ENCODE data around the gene CCDC13. TPM values are rescaled to one million over a fixed set of nuclear protein-coding genes. Genes with fewer than 3 reads are reported as not detected.
A peak's percentile ranks its signal among the peaks of the same experiment; 100 is the strongest.

CCDC13 gene
- total and polyA plus RNA-seq, 2 of the 13 experiments (the other 11 are each of a cell fraction or from before 2014, with no cell fraction given), result 0.22 to 0.51 TPM

- Histone ChIP-seq H3K4me2 (ENCODE audit: low read depth, low read length) (peak overlapping the region; percentile 92), H3K9ac (ENCODE audit: insufficient read depth, low read depth, low read length) (peak overlapping the region; percentile 97), H4K20me1 (ENCODE audit: insufficient read depth, low read length) (0 out of 2 replicates have a peak, but pooled peaks cover 3% of the 10 kb centered on the region), H3K9me3 (ENCODE audit: low read length) (no peaks in the 10 kb centered on the region), H3K27me3 (ENCODE audit: control insufficient read depth in 1 of 2, insufficient read depth in 2 of 2, low read length in 2 of 2) (no peaks in the 10 kb centered on the region; a peak in 1 of 5 replicates), H3K27ac (ENCODE audit: extremely low read length, insufficient read depth, low read length) (peak overlapping the region; percentile 93), H3K4me3 (replicated peaks in 1 of 3; ENCODE audit: insufficient read depth in 1 of 3, low read depth in 2 of 3, low read length in 3 of 3) (peak overlapping the region; percentile 87 to 98 (median 92)), H3K36me3 (replicated peaks in 1 of 2; ENCODE audit: control insufficient read depth in 1 of 2, insufficient read depth in 2 of 2, low read length in 2 of 2) (peaks cover 0 to 10% of the 10 kb centered on the region in 2 experiments; a peak in 1 of 5 replicates), H3K79me2 (ENCODE audit: insufficient read depth, low read length) (peaks cover 48% of the 10 kb centered on the region), H2AFZ (ENCODE audit: low read length) (no peak overlapping the region), H3K4me1 (ENCODE audit: insufficient read depth, low read length) (peaks cover 66% of the 10 kb centered on the region)
- FAIRE-seq (no peak), DNase-seq (ENCODE audit: low spot score) (no peak), ATAC-seq (no peak)
- ChIA-PET CTCF (ENCODE audit: low intra/inter-chr PET ratio, low total read pairs) (no interaction called here), POLR2A (interaction anchor here (0.6 to 5.0 kb wide), 17 partner anchors 8 to 213 kb away, joined by 3 to 105 read pairs (median 8); partner anchors contain the start of genes NKTR and SS18L2)
- TF ChIP-seq, protein P1, sequence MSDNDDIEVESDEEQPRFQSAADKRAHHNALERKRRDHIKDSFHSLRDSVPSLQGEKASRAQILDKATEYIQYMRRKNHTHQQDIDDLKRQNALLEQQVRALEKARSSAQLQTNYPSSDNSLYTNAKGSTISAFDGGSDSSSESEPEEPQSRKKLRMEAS (IDR thresholded peaks at IDR 0.05), result peak; percentile 7; the same call in 1 of the 2 replicates
- TF ChIP-seq ZNF337 (CRISPR knock-in tag; IDR thresholded peaks at IDR 0.05; ENCODE audit: borderline replicate concordance, low read depth), result no peak
- no peak for TF ChIP-seq CC2D1A (CRISPR knock-in tag; IDR thresholded peaks at IDR 0.05)
- TF ChIP-seq PHF5A (CRISPR knock-in tag; IDR thresholded peaks at IDR 0.05; ENCODE audit: low read depth, unreplicated experiment), result no peak
- no peak for TF ChIP-seq SMAD3 (CRISPR knock-in tag; IDR thresholded peaks at IDR 0.05)
- TF ChIP-seq NRL (CRISPR knock-in tag; IDR thresholded peaks at IDR 0.05; ENCODE audit: borderline replicate concordance), result no peak
- TF ChIP-seq ZEB1 (IDR thresholded peaks at IDR 0.05; ENCODE audit: insufficient replicate concordance, low read depth), result no peak
- TF ChIP-seq, protein P2, sequence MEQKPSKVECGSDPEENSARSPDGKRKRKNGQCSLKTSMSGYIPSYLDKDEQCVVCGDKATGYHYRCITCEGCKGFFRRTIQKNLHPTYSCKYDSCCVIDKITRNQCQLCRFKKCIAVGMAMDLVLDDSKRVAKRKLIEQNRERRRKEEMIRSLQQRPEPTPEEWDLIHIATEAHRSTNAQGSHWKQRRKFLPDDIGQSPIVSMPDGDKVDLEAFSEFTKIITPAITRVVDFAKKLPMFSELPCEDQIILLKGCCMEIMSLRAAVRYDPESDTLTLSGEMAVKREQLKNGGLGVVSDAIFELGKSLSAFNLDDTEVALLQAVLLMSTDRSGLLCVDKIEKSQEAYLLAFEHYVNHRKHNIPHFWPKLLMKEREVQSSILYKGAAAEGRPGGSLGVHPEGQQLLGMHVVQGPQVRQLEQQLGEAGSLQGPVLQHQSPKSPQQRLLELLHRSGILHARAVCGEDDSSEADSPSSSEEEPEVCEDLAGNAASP (CRISPR knock-in tag; IDR thresholded peaks at IDR 0.05; ENCODE audit: borderline replicate concordance), result no peak
- no peak for TF ChIP-seq ZNF772 (CRISPR knock-in tag; IDR thresholded peaks at IDR 0.05)
- no peak for TF ChIP-seq ZNF672 (CRISPR knock-in tag; IDR thresholded peaks at IDR 0.05)
- no peak for TF ChIP-seq NFYC (CRISPR knock-in tag; IDR thresholded peaks at IDR 0.05)
- no peak for TF ChIP-seq HES4 (CRISPR knock-in tag; IDR thresholded peaks at IDR 0.05; ENCODE audit: borderline replicate concordance)
- peak; percentile 55; the same call in 1 of the 2 replicates for TF ChIP-seq RBFOX2 (IDR thresholded peaks at IDR 0.05; ENCODE audit: low read depth, low read length)
- TSS peak; percentile 52 for BruUV-seq (replicated peaks)
- 6% methylated on average over 11 of the region's 11 CpGs for WGBS (ENCODE audit: low lambda C conversion rate)
- in situ Hi-C loops (cut with HindIII; ENCODE audit: extremely low pct_ligation_motif_present, low pct_unique_long_range_greater_than_20kb), result no loop called here
- intact Hi-C loops (cut with micrococcal nuclease; ENCODE audit: unreplicated experiment), result no loop called here
Measured at GRCh38 chr3:42802876-42803413, 29.9 kb upstream of the CCDC13 start.

Data from HepG2 (cell line).